Mammary epithelial cell (primary cell): ENCODE results near the gene TVP23A.

Experiments used
- CTCF ChIP-seq, 2 donors: IDR thresholded peaks in 1 of 2; conservative IDR thresholded peaks in 1 of 2; 2 replicates each; pipeline ENCODE4 v1.5.1; 2011 to 2012; ENCODE audit warnings: inconsistent platforms in 2 of 2, low read length in 2 of 2, mild to moderate bottlenecking in 2 of 2, control low read depth in 1 of 2, low read depth in 1 of 2; ENCODE audit not compliant: insufficient read depth in 1 of 2; ENCODE audit errors: extremely low read depth in 1 of 2
- EZH2 ChIP-seq: IDR thresholded peaks from 2 replicates; pipeline ENCODE4 v1.6.1; 2012; ENCODE audit warnings: low read length, inconsistent platforms, borderline replicate concordance

DNA sequence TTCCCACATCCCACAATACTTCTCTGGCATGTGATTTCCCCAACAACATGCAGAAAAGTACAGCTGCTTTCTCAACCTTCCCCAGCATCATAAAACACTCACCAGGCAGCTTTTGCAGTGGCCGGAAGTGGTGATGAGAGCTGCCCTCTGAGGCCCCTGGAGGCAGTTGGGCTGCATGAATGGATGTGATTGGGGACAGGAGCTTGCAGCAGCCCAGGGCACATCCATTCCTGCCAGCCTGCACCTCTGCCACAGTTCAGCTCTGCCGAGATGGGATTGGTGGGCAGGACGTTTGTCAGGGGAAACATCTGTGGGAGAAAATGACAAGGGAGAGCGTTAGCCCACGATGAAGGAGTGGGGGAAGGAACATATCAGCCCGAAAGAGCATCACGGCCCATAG lies 55.1 kb downstream of the TVP23A start:
- TF ChIP-seq CTCF (conservative IDR thresholded peaks at IDR 0.05 in 1 of 2, IDR thresholded peaks at IDR 0.05 in 1 of 2; ENCODE audit: extremely low read depth in 1 of 2, insufficient read depth in 1 of 2, low read depth in 1 of 2, low read length in 2 of 2) (no peak), EZH2 (no peak)
